CD4-positive, alpha-beta memory T cell (primary cell): ENCODE data around the gene AQP5. TPM values are rescaled to one million over a fixed set of nuclear protein-coding genes. Genes with fewer than 3 reads are reported as not detected.

ENCODE experiments used
- CTCF ChIA-PET: fragments of 350-600 bp; sonication (Branson Sonifier 250); formaldehyde crosslinking; loops from one replicate; lab custom pipeline; 2021; ENCODE audit warnings: inconsistent platforms; ENCODE audit not compliant: partially characterized antibody; lab: Charles Lee
- POLR2A ChIA-PET: fragments of 350-600 bp; sonication (Branson Sonifier 250); formaldehyde crosslinking; loops from one replicate; lab custom pipeline; 2021; ENCODE audit not compliant: partially characterized antibody; lab: Charles Lee
- DNase-seq, 5 donors: peaks; one replicate each; pipeline versions ENCODE4 v3.0.0 to v3.0.0-alpha.2; 2020 to 2022; ENCODE audit warnings: mixed read lengths in 1 of 5
- H3K27ac ChIP-seq: one replicate; pipeline ENCODE4 v1.7.0; 2013; ENCODE audit warnings: low read depth, low read length
- H3K27me3 ChIP-seq: 2 replicates; pipeline ENCODE4 v1.7.0; 2013; ENCODE audit warnings: mild to moderate bottlenecking, low read length, moderate library complexity; ENCODE audit not compliant: insufficient read depth
- H3K36me3 ChIP-seq: 2 replicates; pipeline ENCODE4 v1.7.0; 2013; ENCODE audit warnings: mild to moderate bottlenecking, low read length, moderate library complexity; ENCODE audit not compliant: insufficient read depth
- H3K4me1 ChIP-seq: 2 replicates; pipeline ENCODE4 v1.7.0; 2013; ENCODE audit warnings: mild to moderate bottlenecking, low read length, moderate library complexity; ENCODE audit not compliant: insufficient read depth
- H3K4me3 ChIP-seq, 2 donors: one replicate each; pipeline ENCODE4 v1.7.0; 2013; ENCODE audit warnings: low read length in 2 of 2, mild to moderate bottlenecking in 1 of 2
- H3K9me3 ChIP-seq, 2 donors: one replicate each; pipeline ENCODE4 v1.7.0; 2013; ENCODE audit warnings: low read length in 2 of 2, control low read depth in 1 of 2; ENCODE audit not compliant: control insufficient read depth in 1 of 2
- H3K27ac Mint-ChIP-seq, 7 donors: one replicate each; pipeline ENCODE4 v1.8.0; 2020 to 2021; ENCODE audit warnings: mixed read lengths in 7 of 7, mild to moderate bottlenecking in 6 of 7, inconsistent platforms in 3 of 7, moderate library complexity in 3 of 7
- H3K27me3 Mint-ChIP-seq, 2 donors: one replicate each; pipeline ENCODE4 v1.8.0; 2020 to 2021; ENCODE audit warnings: mixed read lengths in 2 of 2
- H3K36me3 Mint-ChIP-seq, 2 donors: one replicate each; pipeline ENCODE4 v1.8.0; 2020 to 2021; ENCODE audit warnings: mixed read lengths in 2 of 2, inconsistent platforms in 1 of 2, mild to moderate bottlenecking in 1 of 2
- H3K4me1 Mint-ChIP-seq, 4 donors: one replicate each; pipeline ENCODE4 v1.8.0; 2020 to 2021; ENCODE audit warnings: mixed read lengths in 4 of 4, mild to moderate bottlenecking in 1 of 4
- H3K4me3 Mint-ChIP-seq, 8 donors: one replicate each; pipeline ENCODE4 v1.8.0; 2020 to 2021; ENCODE audit warnings: mixed read lengths in 8 of 8, mild to moderate bottlenecking in 7 of 8, moderate library complexity in 6 of 8, inconsistent platforms in 3 of 8
- H3K9me3 Mint-ChIP-seq, 8 donors: one replicate each; pipeline ENCODE4 v1.8.0; 2020 to 2021; ENCODE audit warnings: mixed read lengths in 8 of 8, mild to moderate bottlenecking in 5 of 8, inconsistent platforms in 3 of 8, moderate library complexity in 1 of 8
- intact Hi-C: fragments of 100-400 bp; cut with micrococcal nuclease; formaldehyde crosslinking; loops from one replicate; pipeline ENCODE4 v1.15.1; 2023
- polyA plus RNA-seq, 2 donors: library from polyadenylated mRNA; unstranded; fragments of 300-500 nt; fragmentation: Illumina TruSeq; gene quantifications; one replicate each; pipeline ENCODE4 v1.2.3, GENCODE V29; 2021
- total RNA-seq, 2 experiments: library from RNA; stranded (reverse); gene quantifications; one replicate each; pipeline ENCODE4 v1.2.3, GENCODE V29; 2021

Gene AQP5
- total and polyA plus RNA-seq, 4 experiments from 2014 or later = not detected

GRCh38 chr12:49933796-49934195, 27.9 kb upstream of the AQP5 start:
- Histone ChIP-seq H3K4me3 (no peak overlapping the region), H3K36me3 (no peaks in the 10 kb centered on the region), H3K4me1 (no peaks in the 10 kb centered on the region), H3K27me3 (no peaks in the 10 kb centered on the region), H3K27ac (no peak overlapping the region), H3K9me3 (no peaks in the 10 kb centered on the region)
- ChIA-PET CTCF (interaction anchor here (0.7 to 6.6 kb wide), 2 partner anchors 12 to 89 kb away, joined by 4 to 35 read pairs; no protein-coding TSS in a partner anchor), POLR2A (no interaction called here)
- Mint-ChIP-seq H3K9me3 (no peaks in the 10 kb centered on the region), H3K27me3 (peaks cover 0 to 2% of the 10 kb centered on the region in 2 donors), H3K27ac (no peak overlapping the region), H3K4me3 (no peak overlapping the region), H3K4me1 (no peaks in the 10 kb centered on the region), H3K36me3 (no peaks in the 10 kb centered on the region)
- DNase-seq = no peak
- intact Hi-C loops = no loop called here

- CTCF ChIA-PET = interaction anchor here (6.6 kb wide), 1 partner anchor 12 kb away, joined by 35 read pairs; no protein-coding TSS in a partner anchor
- no peaks in the 10 kb centered on the region for H3K27me3 ChIP-seq
- H3K4me1 Mint-ChIP-seq = no peaks in the 10 kb centered on the region
Measured at GRCh38 chr12:49934505-49934904, 27.2 kb upstream of the AQP5 start.

GRCh38 chr12:49936925-49937324, 24.7 kb upstream of the AQP5 start:
- Histone ChIP-seq H3K9me3 (no peaks in the 10 kb centered on the region), H3K36me3 (no peaks in the 10 kb centered on the region), H3K27ac (no peak overlapping the region), H3K4me1 (peaks cover under 1% of the 10 kb centered on the region), H3K4me3 (no peak overlapping the region), H3K27me3 (no peaks in the 10 kb centered on the region)
- Mint-ChIP-seq H3K4me1 (peaks cover 0 to 9% (median 0%) of the 10 kb centered on the region in 4 donors), H3K9me3 (no peaks in the 10 kb centered on the region), H3K27me3 (peaks cover 0 to 2% of the 10 kb centered on the region in 2 donors), H3K4me3 (no peak overlapping the region), H3K27ac (no peak overlapping the region), H3K36me3 (no peaks in the 10 kb centered on the region)
- CTCF ChIA-PET = interaction anchor here (0.7 to 2.1 kb wide), 2 partner anchors 9 to 30 kb away, joined by 3 to 14 read pairs; no protein-coding TSS in a partner anchor
- POLR2A ChIA-PET = no interaction called here
- intact Hi-C loops = no loop called here
- no peak for DNase-seq

More at GRCh38 chr12:49934505-49934904, 27.2 kb upstream of the AQP5 start:
- Mint-ChIP-seq H3K9me3 (no peaks in the 10 kb centered on the region), H3K4me3 (no peak overlapping the region), H3K27ac (no peak overlapping the region), H3K27me3 (peaks cover 0 to 2% of the 10 kb centered on the region in 2 donors), H3K36me3 (no peaks in the 10 kb centered on the region)
- Histone ChIP-seq H3K4me1 (no peaks in the 10 kb centered on the region), H3K27ac (no peak overlapping the region), H3K4me3 (no peak overlapping the region), H3K36me3 (no peaks in the 10 kb centered on the region), H3K9me3 (no peaks in the 10 kb centered on the region)
- no peak for DNase-seq
- POLR2A ChIA-PET = no interaction called here
- intact Hi-C loops = no loop called here

GRCh38 chr12:49937639-49938300, 23.9 kb upstream of the AQP5 start:
- peaks cover 9% of the 10 kb centered on the region for H3K4me1 ChIP-seq
- no peak overlapping the region for H3K27ac ChIP-seq
- peaks cover 0 to 2% of the 10 kb centered on the region in 2 donors for H3K27me3 Mint-ChIP-seq
- H3K27me3 ChIP-seq = no peaks in the 10 kb centered on the region
- H3K9me3 Mint-ChIP-seq = no peaks in the 10 kb centered on the region
- ChIA-PET CTCF (interaction anchor here (0.7 to 2.1 kb wide), 2 partner anchors 8 to 29 kb away, joined by 3 to 14 read pairs; no protein-coding TSS in a partner anchor), POLR2A (interaction anchor here (0.6 kb wide), 1 partner anchor 832 kb away, joined by 3 read pairs; no protein-coding TSS in a partner anchor)
- H3K36me3 Mint-ChIP-seq = no peaks in the 10 kb centered on the region
- H3K4me1 Mint-ChIP-seq = peaks cover 3 to 18% (median 5%) of the 10 kb centered on the region in 4 donors
- intact Hi-C loops = no loop called here
- no peaks in the 10 kb centered on the region for H3K9me3 ChIP-seq
- H3K36me3 ChIP-seq = no peaks in the 10 kb centered on the region
- no peak overlapping the region for H3K27ac Mint-ChIP-seq
- DNase-seq = no peak
- no peak overlapping the region for H3K4me3 ChIP-seq
- no peak overlapping the region for H3K4me3 Mint-ChIP-seq

GRCh38 chr12:49939307-49939706, 22.4 kb upstream of the AQP5 start:
- Mint-ChIP-seq H3K27ac (no peak overlapping the region), H3K36me3 (no peaks in the 10 kb centered on the region), H3K9me3 (no peaks in the 10 kb centered on the region), H3K4me3 (no peak overlapping the region), H3K27me3 (peaks cover 0 to 2% of the 10 kb centered on the region in 2 donors), H3K4me1 (peaks cover 6 to 33% (median 11%) of the 10 kb centered on the region in 4 donors)
- intact Hi-C loops = no loop called here
- H3K4me1 ChIP-seq = peaks cover 25% of the 10 kb centered on the region
- no peaks in the 10 kb centered on the region for H3K36me3 ChIP-seq
- H3K27ac ChIP-seq = no peak overlapping the region
- no peak overlapping the region for H3K4me3 ChIP-seq
- POLR2A ChIA-PET = no interaction called here
- CTCF ChIA-PET = interaction anchor here (1.3 kb wide), 1 partner anchor 10 kb away, joined by 5 read pairs; no protein-coding TSS in a partner anchor
- no peaks in the 10 kb centered on the region for H3K27me3 ChIP-seq
- H3K9me3 ChIP-seq = no peaks in the 10 kb centered on the region
- no peak for DNase-seq

- ChIA-PET CTCF (interaction anchor here (1.3 kb wide), 1 partner anchor 10 kb away, joined by 5 read pairs; no protein-coding TSS in a partner anchor), POLR2A (no interaction called here)
- Histone ChIP-seq H3K27ac (no peak overlapping the region), H3K4me1 (peaks cover 27% of the 10 kb centered on the region), H3K36me3 (no peaks in the 10 kb centered on the region), H3K4me3 (no peak overlapping the region), H3K9me3 (no peaks in the 10 kb centered on the region), H3K27me3 (no peaks in the 10 kb centered on the region)
- no peak for DNase-seq
- H3K36me3 Mint-ChIP-seq = no peaks in the 10 kb centered on the region
- H3K27ac Mint-ChIP-seq = no peak overlapping the region
- H3K9me3 Mint-ChIP-seq = no peaks in the 10 kb centered on the region
- intact Hi-C loops = no loop called here
- H3K27me3 Mint-ChIP-seq = peaks cover 0 to 2% of the 10 kb centered on the region in 2 donors
- H3K4me3 Mint-ChIP-seq = no peak overlapping the region
- H3K4me1 Mint-ChIP-seq = peaks cover 8 to 37% (median 13%) of the 10 kb centered on the region in 4 donors
Measured at GRCh38 chr12:49939707-49940106, 22.0 kb upstream of the AQP5 start.
